Right renal pelvis (tissue), 4 donors: ENCODE results near the gene CROCC2. TPM values are rescaled to one million over a fixed set of nuclear protein-coding genes. Genes with fewer than 3 reads are reported as not detected.

Source experiments
- DNase-seq, 4 donors: peaks; one replicate each; pipeline ENCODE4 v3.0.0-alpha.2; 2013; ENCODE audit warnings: low read depth in 4 of 4, low spot score in 3 of 4, missing footprints in 1 of 4
- polyA plus RNA-seq, 4 donors: library from polyadenylated mRNA; unstranded; fragments of 120-200 nt; gene quantifications; one replicate each; pipeline ENCODE4 v1.2.1, GENCODE V29; 2013; ENCODE audit not compliant: insufficient read length in 4 of 4

CROCC2 gene
- polyA plus RNA-seq, 4 donors, result 0.03 to 0.13 (median 0.05) TPM; not detected in 1

DNA sequence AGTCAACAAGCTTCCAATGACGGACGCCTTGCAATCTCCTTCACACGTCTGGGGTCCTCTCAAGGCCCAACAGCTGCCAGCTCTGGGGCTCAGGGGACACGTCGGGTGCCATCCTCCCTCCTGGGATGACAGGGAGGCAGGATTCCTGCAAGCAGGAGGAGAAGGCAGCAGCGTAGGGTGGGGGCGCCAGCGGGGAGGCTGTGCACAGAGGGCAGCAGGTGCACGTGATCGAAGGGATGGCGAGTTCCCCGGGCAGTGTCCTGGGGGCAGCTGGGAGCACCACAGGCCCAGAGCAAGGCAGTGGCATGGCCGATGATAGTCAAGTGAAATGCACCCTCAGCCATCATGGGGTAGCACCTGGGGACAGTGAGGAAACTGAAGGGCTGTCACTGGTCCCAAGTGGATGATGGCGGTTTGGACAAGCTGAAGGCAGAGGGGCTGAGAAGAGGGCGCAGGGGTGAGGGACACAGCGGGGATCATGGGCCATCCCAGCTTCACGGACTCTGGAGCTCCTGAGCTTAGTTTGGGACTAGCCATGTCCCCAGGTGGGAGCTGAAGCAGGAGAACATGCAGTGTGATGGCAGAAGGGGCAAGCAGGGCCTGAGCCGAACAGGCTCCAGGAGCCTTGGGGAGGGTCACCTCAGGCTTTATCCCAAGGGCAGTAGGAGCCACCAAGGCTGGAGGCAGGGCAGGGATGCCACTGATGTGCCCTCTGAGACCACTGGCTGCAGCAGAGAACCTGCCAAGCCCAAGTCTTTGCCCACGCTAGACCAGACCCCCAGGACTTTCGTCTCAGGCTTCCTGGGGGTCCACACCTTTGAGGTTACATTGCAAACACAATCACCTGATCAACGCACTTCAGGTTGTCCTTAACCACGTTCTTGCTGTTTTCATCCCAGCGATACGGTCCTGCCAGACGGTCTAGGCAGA lies 76.0 kb downstream of the CROCC2 start:
- DNase-seq, result no peak

DNA sequence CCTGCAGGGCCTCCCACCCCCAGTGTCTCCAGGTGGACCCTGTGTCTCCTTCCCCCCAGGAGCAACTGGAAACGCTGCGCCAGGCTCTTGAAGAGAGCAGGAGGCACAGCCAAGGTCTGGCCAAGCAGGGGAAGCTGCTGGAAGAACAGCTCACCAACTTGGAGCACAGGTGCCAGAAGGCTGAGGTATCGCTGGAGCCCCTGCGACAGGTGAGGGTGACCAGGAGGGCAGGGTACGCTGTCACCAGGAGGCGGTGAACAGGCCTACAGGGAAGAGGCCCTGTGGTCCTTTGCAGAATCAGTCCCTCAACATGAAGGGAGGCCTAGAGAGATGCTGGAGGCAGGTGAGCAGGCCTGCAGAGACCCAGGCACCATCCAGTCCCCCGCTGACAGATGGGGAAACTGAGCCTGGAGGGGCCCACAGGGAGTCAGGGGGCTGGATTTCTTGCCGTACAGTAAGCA lies 76.7 kb downstream of the CROCC2 start:
- DNase-seq, result no peak

DNA sequence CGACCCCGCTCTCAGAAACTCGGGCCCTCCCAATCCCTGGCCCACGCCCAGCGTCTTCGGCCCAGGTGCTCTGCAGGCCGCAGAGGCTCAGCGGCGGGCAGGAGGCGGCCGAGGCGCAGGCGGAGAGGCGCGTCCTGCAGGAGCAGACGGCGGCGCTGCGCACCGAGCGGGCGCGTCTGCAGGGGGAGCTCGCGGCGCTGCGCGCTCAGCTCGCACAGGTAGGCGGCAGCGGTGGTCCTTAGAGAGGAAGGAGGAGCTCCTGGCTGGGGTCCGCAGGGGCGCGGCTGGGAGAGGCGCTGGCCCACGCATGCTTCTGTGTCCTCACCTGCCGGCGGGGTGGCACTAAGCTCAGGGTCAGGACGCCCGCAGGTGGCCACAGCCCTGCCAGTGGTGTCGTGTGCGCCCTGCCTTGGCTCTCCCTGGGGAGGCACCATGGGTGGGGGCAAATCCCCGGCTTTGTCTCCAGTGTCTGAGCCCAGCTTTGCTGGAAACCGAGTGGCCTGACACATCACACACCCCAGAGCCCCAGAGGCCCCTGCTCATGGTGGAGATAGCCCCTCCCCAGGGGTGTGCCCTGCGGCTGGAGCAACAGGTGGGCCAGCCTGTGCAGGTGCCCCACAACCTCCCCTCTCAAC lies 77.3 kb downstream of the CROCC2 start:
- DNase-seq, result no peak

DNA sequence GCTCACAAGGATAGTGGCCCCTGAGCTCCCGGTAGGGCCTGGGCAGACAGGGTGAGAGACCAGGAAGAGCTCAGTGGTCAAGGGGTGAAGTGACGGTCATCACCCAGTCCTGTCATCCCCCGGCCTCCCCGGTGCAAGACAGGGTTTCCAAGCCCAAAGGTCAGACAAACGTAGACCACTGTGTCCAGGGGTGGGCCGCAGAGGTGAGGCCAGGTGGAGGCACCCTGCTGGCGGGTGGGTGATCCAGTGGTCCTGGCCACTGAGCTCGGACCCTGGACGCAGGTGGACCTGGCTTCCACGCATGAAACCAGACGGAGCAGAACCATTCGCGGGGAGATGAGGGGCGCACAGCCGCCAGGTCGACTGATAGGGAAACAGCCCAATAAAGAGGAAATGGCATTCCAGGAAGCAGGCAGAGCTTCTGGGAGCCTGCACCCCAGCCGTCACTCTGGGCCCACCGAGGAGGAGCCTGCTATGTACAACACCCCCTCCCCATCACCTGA lies 77.9 kb downstream of the CROCC2 start:
- DNase-seq, result no peak

DNA sequence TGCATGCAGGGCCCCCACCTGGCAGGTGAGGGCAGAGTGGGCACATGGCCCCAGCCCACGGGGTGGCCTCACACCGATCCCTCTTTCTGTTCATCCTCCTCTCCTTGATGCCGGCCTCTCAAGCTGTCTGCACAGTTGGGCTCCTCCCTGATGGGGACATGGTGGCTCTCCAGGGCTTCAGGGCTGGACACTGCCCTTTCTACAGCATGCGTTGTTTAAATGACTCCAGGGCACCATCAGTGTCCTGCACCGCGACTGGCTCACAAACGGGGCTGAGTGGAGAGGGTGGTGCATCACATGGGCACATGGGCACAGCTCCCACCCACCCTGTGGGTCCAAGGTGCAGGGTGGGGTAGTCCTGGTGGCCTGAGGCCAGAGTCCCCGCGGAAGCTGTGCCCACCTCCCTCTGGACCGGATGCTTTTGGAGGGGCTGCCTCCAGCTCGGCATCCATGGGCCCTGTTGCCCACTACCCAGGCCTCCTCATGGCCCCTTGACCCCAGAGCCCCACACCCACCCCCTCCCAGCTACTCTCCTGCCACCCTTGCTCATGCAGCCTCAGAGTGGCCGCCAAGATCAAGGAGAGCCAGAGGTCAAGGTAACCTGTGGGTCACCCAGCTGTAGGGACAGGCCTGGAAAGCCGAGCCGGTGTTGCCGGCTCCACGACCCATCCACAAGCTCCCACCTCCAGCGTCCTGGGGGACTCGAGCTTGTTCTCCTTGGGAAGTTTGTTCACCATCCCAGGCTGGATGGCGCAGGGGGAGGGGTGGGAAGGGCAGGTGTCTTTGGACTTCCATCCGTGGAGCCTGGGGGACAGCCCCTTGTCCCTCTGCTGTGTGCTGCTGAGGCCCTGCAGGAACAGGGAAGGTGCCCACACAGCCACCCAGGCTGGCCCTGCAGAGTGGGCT lies 80.0 kb downstream of the CROCC2 start:
- no peak for DNase-seq

DNA sequence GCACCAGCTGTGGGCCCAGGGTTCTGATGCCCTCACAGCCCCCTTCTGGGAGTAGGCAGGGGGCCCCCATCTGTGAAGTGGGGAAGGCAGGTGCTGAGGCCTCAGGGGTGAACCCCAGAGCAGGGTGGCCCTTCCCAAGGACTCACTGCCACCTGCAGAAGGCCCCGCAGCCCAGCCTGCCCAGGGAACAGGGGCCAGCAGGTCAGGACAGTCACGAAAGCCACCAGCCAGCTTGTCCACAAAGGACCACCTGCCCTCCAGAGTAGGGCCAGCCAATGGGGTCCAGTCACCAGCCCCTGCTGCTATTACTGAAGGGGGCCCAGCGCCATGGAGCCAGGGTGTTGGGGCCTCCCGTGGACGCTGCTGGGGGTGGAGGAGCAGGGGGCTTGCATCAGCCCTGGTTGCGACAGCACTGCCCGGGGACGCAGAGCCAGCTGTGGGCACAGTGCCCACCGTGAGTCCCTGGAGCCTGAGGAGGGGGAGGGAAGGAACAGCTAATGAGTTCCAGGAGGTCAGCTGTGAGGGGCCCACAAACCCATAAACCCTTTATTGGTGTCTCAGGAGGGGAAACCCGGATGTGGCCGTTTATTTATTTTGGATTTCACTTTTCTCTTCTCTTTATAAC lies 80.8 kb downstream of the CROCC2 start:
- no peak for DNase-seq

DNA sequence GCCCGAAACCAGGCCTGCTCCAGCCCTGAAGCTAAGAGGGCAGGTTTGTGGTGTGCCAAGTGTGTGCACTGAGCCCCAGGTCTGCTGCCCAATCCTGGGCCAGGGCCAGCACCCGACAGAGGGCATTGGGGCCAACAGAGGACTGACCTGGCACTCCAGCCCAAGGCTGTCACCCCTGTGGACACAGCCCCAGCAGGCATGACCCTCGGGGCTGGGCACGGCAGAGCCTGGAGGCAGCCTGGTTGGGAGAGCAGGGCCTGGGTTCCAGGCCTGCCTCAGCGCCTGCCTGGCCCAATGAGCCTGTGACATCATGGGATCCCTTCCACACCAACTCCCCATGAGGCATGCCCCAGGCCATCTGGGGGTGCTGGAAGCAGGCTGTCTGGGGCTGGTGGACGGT lies 81.5 kb downstream of the CROCC2 start:
- no peak for DNase-seq

DNA sequence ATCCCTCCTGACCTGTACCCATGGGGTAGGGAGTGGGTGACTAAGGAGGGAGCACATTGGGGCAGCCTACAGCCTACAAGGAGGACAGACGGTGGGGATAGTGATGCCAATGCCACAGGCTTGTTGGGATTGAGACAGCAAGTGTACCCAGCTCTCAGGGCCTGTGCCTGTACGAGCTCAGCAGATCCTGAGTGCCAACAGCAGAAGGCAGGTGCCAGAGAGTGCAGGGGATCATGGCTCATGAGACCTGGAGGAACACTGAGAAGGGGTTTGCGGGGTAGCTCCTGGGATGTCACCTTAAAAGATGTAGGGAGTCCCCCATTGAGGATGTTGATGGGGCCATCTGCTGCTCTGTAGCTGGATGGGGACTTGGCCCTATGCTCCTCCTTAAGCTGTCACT lies 82.0 kb downstream of the CROCC2 start:
- no peak for DNase-seq

DNA sequence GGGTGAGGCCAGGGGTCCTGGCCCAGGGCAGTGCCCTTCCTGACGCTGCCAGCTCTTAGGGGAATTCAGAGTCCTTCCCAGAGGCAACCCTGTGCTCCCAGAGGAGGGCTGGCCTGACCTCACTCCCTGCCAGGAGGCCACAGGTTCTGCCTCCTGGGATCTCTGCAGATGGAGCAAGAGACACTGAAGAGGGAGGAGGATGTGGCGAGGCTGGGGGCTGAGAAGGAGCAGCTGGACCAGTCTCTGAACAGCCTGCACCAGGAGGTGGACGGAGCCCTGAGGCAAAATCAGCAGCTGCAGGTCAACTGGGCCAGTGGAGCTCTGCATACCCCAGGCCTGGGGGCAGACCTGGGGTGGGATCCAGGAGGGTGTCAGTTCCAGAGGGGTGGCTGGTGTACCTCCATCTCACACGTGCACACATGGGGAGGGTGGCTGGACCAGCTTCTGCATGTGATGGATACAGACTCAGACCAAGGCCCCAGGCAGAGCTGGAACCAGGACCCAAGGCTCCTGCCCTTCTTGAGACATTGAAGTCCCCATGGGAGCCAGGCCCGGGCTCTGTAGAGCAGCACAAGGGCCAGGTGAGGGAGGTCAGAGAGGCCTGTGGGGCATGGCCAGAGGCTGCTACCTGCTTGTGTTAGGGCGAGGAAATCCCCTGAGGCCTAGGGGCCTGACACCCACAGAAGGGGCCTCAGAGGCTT lies 82.6 kb downstream of the CROCC2 start:
- no peak for DNase-seq

DNA sequence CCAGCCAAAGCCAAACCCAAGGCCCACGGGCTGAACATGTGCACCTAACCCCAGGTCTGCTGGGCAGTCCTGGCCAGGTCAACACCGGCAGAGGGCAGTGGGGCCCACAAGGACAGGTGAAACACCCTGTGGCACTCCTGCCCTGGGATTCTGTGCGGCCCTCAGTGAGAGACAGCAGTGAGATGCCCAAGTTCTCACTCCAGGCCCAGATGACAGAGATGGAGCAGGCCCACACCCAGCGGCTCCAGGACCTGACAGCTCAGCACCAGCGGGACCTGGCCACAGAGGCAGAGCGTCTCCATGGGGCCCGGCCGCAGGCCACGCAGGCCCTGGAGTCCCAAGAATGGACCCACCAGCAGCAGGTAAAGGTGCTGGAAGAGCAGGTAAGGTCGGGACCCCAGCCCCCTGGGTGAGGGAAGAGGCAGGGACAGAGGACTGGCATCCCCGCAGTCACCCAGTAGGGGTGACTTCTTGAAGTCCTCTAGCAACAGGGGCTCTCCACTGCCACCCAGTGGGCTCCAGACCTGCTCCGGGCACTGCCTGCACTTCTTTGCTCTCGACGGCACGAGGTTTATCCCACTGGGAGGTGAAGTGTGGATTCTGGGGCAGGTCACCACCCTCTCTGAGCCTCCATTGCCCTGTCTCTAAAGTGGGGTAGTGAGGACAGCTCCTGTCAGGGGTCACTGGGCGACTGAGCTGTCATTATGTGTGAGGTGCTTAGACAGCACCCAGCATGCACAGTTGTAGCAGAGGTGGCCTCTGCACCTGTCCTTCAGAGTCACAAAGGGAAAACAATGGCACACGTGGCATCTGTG lies 83.5 kb downstream of the CROCC2 start:
- no peak for DNase-seq

DNA sequence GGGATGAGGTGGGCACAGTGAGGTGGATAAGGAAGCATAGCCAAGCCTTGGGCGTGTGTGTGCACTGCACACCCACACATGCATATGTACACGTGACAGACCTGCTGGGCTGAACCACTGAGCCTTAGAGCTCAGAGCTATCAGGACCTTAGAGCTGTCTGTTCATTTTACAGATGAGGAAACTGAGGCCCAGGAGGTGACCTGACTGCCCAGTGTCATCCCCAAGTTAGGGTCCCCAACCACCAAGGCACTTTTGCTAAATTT lies 84.1 kb downstream of the CROCC2 start:
- DNase-seq, result no peak

DNA sequence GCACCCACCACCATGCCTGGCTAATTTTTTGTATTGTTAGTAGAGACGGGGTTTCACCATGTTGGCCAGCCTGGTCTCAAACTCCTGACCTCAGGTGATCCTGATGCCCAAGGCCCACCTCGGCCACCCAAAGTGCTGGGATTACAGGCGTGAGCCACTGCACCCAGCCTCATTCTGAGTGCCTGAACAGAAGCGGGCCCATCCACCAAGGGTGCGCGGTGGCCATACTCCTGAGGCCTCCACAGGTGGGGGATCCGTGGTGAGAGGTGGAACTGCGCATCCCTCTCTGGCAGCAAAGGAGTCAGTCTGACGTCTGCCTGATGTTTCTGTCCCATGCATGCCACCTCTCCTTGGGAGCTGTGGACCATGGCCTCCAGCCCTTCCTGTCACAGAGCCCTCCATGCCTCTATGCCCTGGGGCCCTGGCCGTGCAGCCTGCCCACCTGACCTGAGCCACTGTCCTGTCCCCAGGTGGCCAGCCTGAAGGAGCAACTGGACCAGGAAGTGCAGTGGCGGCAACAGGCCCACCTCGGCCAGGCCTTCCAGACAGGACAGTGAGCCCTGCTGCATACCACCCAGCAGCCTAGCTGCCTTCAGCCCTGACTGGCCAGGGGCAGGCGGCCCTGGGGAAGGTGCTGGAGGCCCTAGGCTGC lies 84.7 kb downstream of the CROCC2 start:
- DNase-seq, result no peak

DNA sequence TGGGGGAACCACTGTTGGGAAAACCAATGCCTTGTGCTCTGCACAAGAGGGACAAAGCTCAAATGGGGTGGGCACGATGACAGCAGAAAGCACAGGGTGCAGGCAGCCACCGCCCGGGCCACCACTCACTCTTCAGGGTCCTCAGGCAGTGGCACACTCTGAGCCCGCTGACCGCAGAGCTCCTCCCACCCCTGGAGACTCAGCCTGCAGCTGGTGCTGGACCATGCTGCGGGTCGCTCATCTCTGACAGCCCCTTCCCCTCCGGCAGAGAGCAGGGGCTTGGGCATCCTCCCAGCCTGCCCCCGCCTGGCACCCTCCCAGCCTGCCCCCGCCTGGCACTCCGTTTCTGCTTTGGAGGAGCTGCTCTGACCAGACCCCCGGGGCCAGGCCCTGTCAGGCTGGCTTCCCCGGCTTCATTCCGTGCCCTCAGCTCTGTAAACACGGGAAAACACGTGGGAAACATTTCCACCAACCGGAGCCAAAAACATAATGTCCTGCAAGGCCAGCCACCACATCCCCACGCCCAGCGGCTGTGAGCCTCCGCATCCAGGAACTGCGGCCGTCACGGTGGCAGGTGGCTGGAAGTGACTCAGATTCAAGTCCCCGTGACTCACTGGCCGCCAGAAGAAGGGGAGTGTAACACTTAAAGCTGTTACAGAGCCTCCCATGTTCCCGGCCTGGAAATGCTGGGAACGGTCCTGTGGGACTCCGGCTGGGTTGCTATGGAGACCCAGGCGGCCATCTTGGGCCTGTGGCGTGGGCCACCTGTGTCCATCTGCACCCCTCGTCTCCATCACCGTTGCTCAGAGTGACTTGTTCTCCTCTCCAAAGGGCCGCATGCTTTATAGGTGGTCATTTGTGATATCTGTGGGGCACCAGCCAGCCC lies 85.5 kb downstream of the CROCC2 start:
- no peak for DNase-seq

DNA sequence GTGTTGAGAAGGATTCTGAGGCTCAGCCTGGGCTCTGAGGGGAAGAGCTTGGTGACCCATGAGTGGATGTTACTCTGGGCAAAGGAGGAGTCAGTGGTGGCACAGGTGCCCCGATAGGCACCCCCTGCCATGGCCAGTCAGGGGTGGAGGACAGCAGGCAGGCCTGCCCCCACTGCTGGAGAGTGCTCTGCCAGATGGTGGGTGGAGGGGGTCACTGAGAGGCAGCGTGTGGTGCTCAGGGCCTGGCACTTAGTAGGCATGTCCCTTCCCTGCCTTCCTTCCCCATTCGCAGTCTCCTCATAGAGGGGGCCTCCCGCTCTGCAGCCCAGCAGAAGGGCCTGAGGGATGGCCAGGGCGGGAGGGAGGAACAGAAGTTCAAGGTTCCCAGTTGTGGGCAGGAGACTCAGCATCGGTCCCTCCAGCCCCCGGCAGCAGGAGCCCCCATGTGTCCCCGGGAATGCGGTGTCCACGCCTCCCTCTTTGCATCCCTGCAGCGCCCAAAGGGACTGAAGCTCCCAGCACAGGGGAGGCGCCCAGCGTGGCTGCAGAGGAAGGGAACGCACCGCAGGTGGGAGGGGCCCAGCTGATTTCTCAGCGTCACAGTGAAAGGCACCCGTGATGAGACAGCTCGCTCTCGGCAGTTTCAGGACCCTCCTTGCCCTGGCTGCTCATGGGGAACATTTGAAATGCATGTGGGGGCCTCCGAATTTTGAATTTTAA lies 86.6 kb downstream of the CROCC2 start:
- DNase-seq, result no peak

DNA sequence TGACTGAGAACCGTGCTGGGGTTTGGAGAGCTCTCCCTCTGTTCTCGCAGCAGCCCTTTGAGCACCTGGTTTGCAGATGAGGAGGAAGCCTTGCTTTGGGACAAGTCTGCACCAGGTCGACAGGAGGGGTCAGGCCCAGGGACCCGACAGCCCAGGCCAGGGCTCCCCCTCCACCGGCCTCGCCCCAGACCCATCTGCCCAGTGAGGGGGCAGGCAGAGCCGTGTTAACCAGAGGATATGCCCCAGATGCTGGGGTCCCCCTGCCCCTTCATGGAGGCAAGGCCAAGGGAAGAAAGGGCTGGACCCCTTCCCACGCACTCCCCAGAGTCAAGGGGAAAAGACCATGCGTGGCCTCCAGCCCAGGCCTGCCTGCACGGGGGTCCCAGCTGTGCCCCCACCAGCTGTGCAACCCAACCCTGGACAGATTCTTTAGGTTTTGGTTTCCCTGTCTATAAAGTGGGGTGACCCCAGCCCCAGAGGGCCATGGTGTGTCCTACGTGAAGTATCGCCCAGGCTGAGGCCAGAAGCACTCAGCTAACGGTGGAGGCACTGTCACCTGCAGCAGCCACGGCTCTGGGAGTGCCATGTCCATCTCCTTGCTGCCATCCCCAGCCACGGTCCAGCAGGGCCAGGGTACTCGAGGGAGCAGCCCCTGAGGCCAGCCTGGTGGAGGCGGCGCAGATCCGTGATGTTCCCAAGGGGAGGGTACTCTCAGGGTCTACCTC lies 87.5 kb downstream of the CROCC2 start:
- no peak for DNase-seq

DNA sequence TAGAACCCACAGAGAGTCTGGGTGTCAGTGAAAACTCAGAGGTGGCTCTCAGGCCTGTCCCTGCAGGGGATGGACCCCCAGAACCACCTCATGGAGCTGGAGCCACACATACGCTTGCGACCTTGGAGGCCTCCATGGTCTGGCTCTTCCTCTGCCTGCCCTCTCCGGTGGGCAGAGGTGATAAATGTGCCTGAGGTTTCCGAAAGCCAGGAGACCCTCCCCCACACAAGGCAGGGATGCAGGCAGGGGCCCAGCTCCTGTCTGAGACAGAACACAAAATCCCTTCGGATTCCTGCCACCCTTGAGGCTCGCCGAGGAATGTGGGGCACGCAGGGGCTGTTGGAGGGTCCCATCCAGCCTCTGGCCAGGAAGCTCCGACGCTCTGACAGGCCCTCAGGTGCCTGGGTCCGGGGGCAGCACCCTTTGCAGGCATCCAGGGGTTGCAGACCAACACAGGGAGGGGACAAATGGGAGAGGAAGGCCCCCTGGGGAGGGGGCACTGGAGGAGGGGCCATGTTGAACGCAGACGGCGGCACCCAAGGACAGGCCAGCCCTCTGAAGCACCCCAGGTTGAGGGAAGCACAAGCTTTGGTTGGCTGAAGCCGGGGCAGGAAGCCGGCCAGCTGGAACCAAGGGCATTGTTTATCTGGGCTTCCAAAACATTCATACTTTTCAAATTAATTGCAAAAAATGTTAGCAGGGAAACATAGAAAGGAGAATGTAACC lies 88.2 kb downstream of the CROCC2 start:
- no peak for DNase-seq
